Measurements from ENCODE around the gene TLE3.

Gene TLE3

GRCh38 chr15:70047386-70048197 is 50.1 kb downstream of the TLE3 start:
- DNase-seq: no peak

GRCh38 chr15:70046679-70047369 is 50.9 kb downstream of the TLE3 start:
- no peak for DNase-seq

- no peak for DNase-seq
These were observed 52.7 kb downstream of the TLE3 start for GRCh38 chr15:70045045-70045444.

GRCh38 chr15:70044168-70044567 is 53.5 kb downstream of the TLE3 start:
- no peak for DNase-seq

GRCh38 chr15:70043590-70043989 is 54.1 kb downstream of the TLE3 start:
- no peak for DNase-seq

GRCh38 chr15:70042553-70043214 is 55.0 kb downstream of the TLE3 start:
- no peak for DNase-seq

- no peak for DNase-seq
These were observed 57.8 kb downstream of the TLE3 start for GRCh38 chr15:70039917-70040316.

- DNase-seq: no peak
These were observed 58.9 kb downstream of the TLE3 start for GRCh38 chr15:70038730-70039392.

- no peak for DNase-seq
These were observed 60.5 kb downstream of the TLE3 start for GRCh38 chr15:70037292-70037640.

GRCh38 chr15:70036585-70037291 is 61.0 kb downstream of the TLE3 start:
- peak; percentile 72 for DNase-seq

- DNase-seq: no peak
These were observed 62.0 kb downstream of the TLE3 start for GRCh38 chr15:70035719-70036077.

GRCh38 chr15:70035051-70035718 is 62.5 kb downstream of the TLE3 start:
- DNase-seq: no peak

- no peak for DNase-seq
These were observed 63.1 kb downstream of the TLE3 start for GRCh38 chr15:70034596-70034995.

GRCh38 chr15:70034141-70034540 is 63.6 kb downstream of the TLE3 start:
- no peak for DNase-seq

- DNase-seq: no peak
These were observed 64.1 kb downstream of the TLE3 start for GRCh38 chr15:70033529-70034140.

- DNase-seq: no peak
These were observed 64.6 kb downstream of the TLE3 start for GRCh38 chr15:70033109-70033508.

- DNase-seq: no peak
These were observed 65.2 kb downstream of the TLE3 start for GRCh38 chr15:70032509-70032908.

- DNase-seq: no peak
These were observed 66.0 kb downstream of the TLE3 start for GRCh38 chr15:70031713-70032112.

- no peak for DNase-seq
These were observed 66.5 kb downstream of the TLE3 start for GRCh38 chr15:70031261-70031660.

- DNase-seq: no peak
These were observed 66.9 kb downstream of the TLE3 start for GRCh38 chr15:70030851-70031250.

- no peak for DNase-seq
These were observed 68.4 kb downstream of the TLE3 start for GRCh38 chr15:70029297-70029701.

- DNase-seq: no peak
These were observed 70.2 kb downstream of the TLE3 start for GRCh38 chr15:70027518-70027917.

All from NCI-H510A (cell line).